SW480 (cell line): ENCODE data around the gene RFX3.

Experiments
- DNase-seq: peaks from one replicate; pipeline ENCODE4 v3.0.0-alpha.2; 2016; ENCODE audit warnings: low spot score

RFX3 gene

GRCh38 chr9:3277200-3277599 lies 248.6 kb downstream of the RFX3 start:
- no peak for DNase-seq

GRCh38 chr9:3271581-3271980 lies 254.2 kb downstream of the RFX3 start:
- DNase-seq, result no peak

- DNase-seq, result no peak
Measured at GRCh38 chr9:3271157-3271556, 254.6 kb downstream of the RFX3 start.

GRCh38 chr9:3268223-3268622 lies 257.6 kb downstream of the RFX3 start:
- no peak for DNase-seq

GRCh38 chr9:3263698-3264097 lies 262.1 kb downstream of the RFX3 start:
- no peak for DNase-seq

- DNase-seq, result no peak
Measured at GRCh38 chr9:3262826-3263529, 262.8 kb downstream of the RFX3 start.

- DNase-seq, result no peak
Measured at GRCh38 chr9:3261484-3261883, 264.3 kb downstream of the RFX3 start.

- DNase-seq, result no peak
Measured at GRCh38 chr9:3256571-3257330, 269.1 kb downstream of the RFX3 start.

GRCh38 chr9:3251309-3251708 lies 274.5 kb downstream of the RFX3 start:
- no peak for DNase-seq

- DNase-seq, result no peak
Measured at GRCh38 chr9:3250741-3251140, 275.1 kb downstream of the RFX3 start.

- no peak for DNase-seq
Measured at GRCh38 chr9:3247211-3247610, 278.6 kb downstream of the RFX3 start.

- no peak for DNase-seq
Measured at GRCh38 chr9:3246241-3246640, 279.6 kb downstream of the RFX3 start.

GRCh38 chr9:3244963-3245653 lies 280.7 kb downstream of the RFX3 start:
- DNase-seq, result no peak

GRCh38 chr9:3243683-3244082 lies 282.1 kb downstream of the RFX3 start:
- DNase-seq, result no peak

- DNase-seq, result no peak
Measured at GRCh38 chr9:3241290-3241689, 284.5 kb downstream of the RFX3 start.

GRCh38 chr9:3240656-3241268 lies 285.0 kb downstream of the RFX3 start:
- peak; percentile 66 for DNase-seq

- no peak for DNase-seq
Measured at GRCh38 chr9:3239240-3239639, 286.6 kb downstream of the RFX3 start.

- DNase-seq, result no peak
Measured at GRCh38 chr9:3238236-3238635, 287.6 kb downstream of the RFX3 start.

GRCh38 chr9:3237121-3237520 lies 288.7 kb downstream of the RFX3 start:
- DNase-seq, result no peak

- no peak for DNase-seq
Measured at GRCh38 chr9:3235497-3235896, 290.3 kb downstream of the RFX3 start.

GRCh38 chr9:3224931-3225330 lies 300.9 kb downstream of the RFX3 start:
- DNase-seq, result no peak

- no peak for DNase-seq
Measured at GRCh38 chr9:3215658-3216057, 310.1 kb downstream of the RFX3 start.

GRCh38 chr9:3214741-3215140 lies 311.1 kb downstream of the RFX3 start:
- no peak for DNase-seq
